H9 (cell line): ENCODE results near the gene SAC3D1. TPM values are rescaled to one million over a fixed set of nuclear protein-coding genes. Genes with fewer than 3 reads are reported as not detected.

Source experiments
- DNase-seq: peaks from one replicate; pipeline ENCODE4 v3.0.0-alpha.2; 2017
- H2AFZ ChIP-seq: one replicate; pipeline ENCODE4 v1.6.1; 2013; ENCODE audit warnings: mild to moderate bottlenecking, low read length, control low read depth, moderate library complexity
- H2AK5ac ChIP-seq: 2 replicates; pipeline ENCODE4 v1.6.1; 2013; ENCODE audit warnings: low read length, control low read depth, mixed read lengths; ENCODE audit not compliant: insufficient read length
- H2BK120ac ChIP-seq: one replicate; pipeline ENCODE4 v1.6.1; 2013; ENCODE audit warnings: low read depth, mild to moderate bottlenecking, low read length, control low read depth, inconsistent platforms; ENCODE audit not compliant: poor library complexity, severe bottlenecking
- H2BK12ac ChIP-seq: 2 replicates; pipeline ENCODE4 v1.6.1; 2013; ENCODE audit warnings: low read length, control low read depth, mixed read lengths, low read depth; ENCODE audit not compliant: insufficient read length
- H2BK15ac ChIP-seq: 2 replicates; pipeline ENCODE4 v1.6.1; 2013; ENCODE audit warnings: low read depth, low read length, control low read depth
- H2BK20ac ChIP-seq: one replicate; pipeline ENCODE4 v1.6.1; 2013; ENCODE audit warnings: low read depth, mild to moderate bottlenecking, low read length, control low read depth, inconsistent platforms; ENCODE audit not compliant: poor library complexity, severe bottlenecking
- H2BK5ac ChIP-seq: 2 replicates; pipeline ENCODE4 v1.6.1; 2013; ENCODE audit warnings: low read length, control low read depth, mixed read lengths; ENCODE audit not compliant: insufficient read length
- H3K14ac ChIP-seq: 2 replicates; pipeline ENCODE4 v1.6.1; 2013; ENCODE audit warnings: low read length, control low read depth; ENCODE audit not compliant: insufficient read depth
- H3K18ac ChIP-seq: 2 replicates; pipeline ENCODE4 v1.6.1; 2013; ENCODE audit warnings: low read depth, mild to moderate bottlenecking, mixed read lengths, low read length, control low read depth; ENCODE audit not compliant: insufficient read length
- H3K23ac ChIP-seq: 2 replicates; pipeline ENCODE4 v1.6.1; 2013; ENCODE audit warnings: low read length, control low read depth, mixed read lengths, low read depth; ENCODE audit not compliant: insufficient read length
- H3K23me2 ChIP-seq: 2 replicates; pipeline ENCODE4 v1.6.1; 2013; ENCODE audit warnings: low read depth, mild to moderate bottlenecking, mixed read lengths, low read length, control low read depth; ENCODE audit not compliant: insufficient read length, poor library complexity, severe bottlenecking
- H3K27ac ChIP-seq: 2 replicates; pipeline ENCODE4 v1.5.1; 2013; ENCODE audit warnings: low read length, control low read depth, mixed read lengths, low read depth; ENCODE audit not compliant: insufficient read length
- H3K27me3 ChIP-seq: 2 replicates; pipeline ENCODE4 v1.6.1; 2013; ENCODE audit warnings: low read length, control low read depth, inconsistent platforms; ENCODE audit not compliant: insufficient read depth
- H3K4ac ChIP-seq: 2 replicates; pipeline ENCODE4 v1.6.1; 2013; ENCODE audit warnings: low read depth, mild to moderate bottlenecking, control low read depth, inconsistent platforms, low read length, moderate library complexity
- H3K4me1 ChIP-seq: 2 replicates; pipeline ENCODE4 v1.6.1; 2013; ENCODE audit warnings: low read length, control low read depth, inconsistent platforms; ENCODE audit not compliant: insufficient read depth
- H3K4me2 ChIP-seq: 2 replicates; pipeline ENCODE4 v1.6.1; 2013; ENCODE audit warnings: low read length, control low read depth, mixed read lengths; ENCODE audit not compliant: insufficient read length, insufficient read depth
- H3K56ac ChIP-seq: 2 replicates; pipeline ENCODE4 v1.6.1; 2013; ENCODE audit warnings: low read depth, mild to moderate bottlenecking, mixed read lengths, low read length, control low read depth; ENCODE audit not compliant: insufficient read length
- H3K79me1 ChIP-seq: 2 replicates; pipeline ENCODE4 v1.6.1; 2013; ENCODE audit warnings: low read depth, mild to moderate bottlenecking, moderate library complexity, low read length, control low read depth, inconsistent platforms; ENCODE audit not compliant: insufficient read depth, poor library complexity, severe bottlenecking
- H3K79me2 ChIP-seq: 2 replicates; pipeline ENCODE4 v1.6.1; 2013; ENCODE audit warnings: low read length, control low read depth, inconsistent platforms; ENCODE audit not compliant: insufficient read depth
- H3K9ac ChIP-seq: 2 replicates; pipeline ENCODE4 v1.6.1; 2013; ENCODE audit warnings: low read length, control low read depth, mixed read lengths; ENCODE audit not compliant: insufficient read length; ENCODE audit errors: extremely low read depth
- H3K9me3 ChIP-seq: one replicate; pipeline ENCODE4 v1.6.1; 2013; ENCODE audit warnings: low read depth, low read length, inconsistent platforms; ENCODE audit not compliant: control insufficient read depth
- H3T11ph ChIP-seq: one replicate; pipeline ENCODE4 v1.6.1; 2013; ENCODE audit warnings: mild to moderate bottlenecking, low read length, control low read depth, inconsistent platforms
- H4K20me1 ChIP-seq: one replicate; pipeline ENCODE4 v1.6.1; 2013; ENCODE audit not compliant: control insufficient read depth, insufficient read length, insufficient read depth
- H4K5ac ChIP-seq: 2 replicates; pipeline ENCODE4 v1.6.1; 2013; ENCODE audit warnings: low read depth, mild to moderate bottlenecking, mixed read lengths, low read length, control low read depth; ENCODE audit not compliant: insufficient read length
- H4K8ac ChIP-seq: replicated peaks from 2 replicates; pipeline ENCODE4 v1.6.1; 2013; ENCODE audit warnings: low read length, control low read depth, mixed read lengths, low read depth; ENCODE audit not compliant: insufficient read length
- H4K91ac ChIP-seq: 2 replicates; pipeline ENCODE4 v1.6.1; 2013; ENCODE audit warnings: low read depth, mild to moderate bottlenecking, moderate library complexity, mixed read lengths, low read length, control low read depth; ENCODE audit not compliant: insufficient read length
- H3K27ac Mint-ChIP-seq, 3 experiments: 2 replicates in 2 of 3; 3 replicates in 1 of 3; pipeline ENCODE4 v1.8.0; 2020 to 2021; ENCODE audit warnings: mixed read lengths in 3 of 3, mild to moderate bottlenecking in 1 of 3, moderate library complexity in 1 of 3
- H3K27me3 Mint-ChIP-seq: 2 replicates; pipeline ENCODE4 v1.8.0; 2021; ENCODE audit warnings: low read depth, mild to moderate bottlenecking, moderate library complexity, mixed read lengths
- H3K36me3 Mint-ChIP-seq, 3 experiments: 2 replicates in 2 of 3; 3 replicates in 1 of 3; pipeline ENCODE4 v1.8.0; 2020 to 2021; ENCODE audit warnings: low read depth in 3 of 3, mixed read lengths in 3 of 3; ENCODE audit not compliant: insufficient read depth in 1 of 3
- H3K4me1 Mint-ChIP-seq, 2 experiments: 2 replicates each; pipeline ENCODE4 v1.8.0; 2020; ENCODE audit warnings: mixed read lengths in 2 of 2
- H3K4me3 Mint-ChIP-seq, 2 experiments: 2 replicates in 1 of 2; 3 replicates in 1 of 2; pipeline ENCODE4 v1.8.0; 2020 to 2021; ENCODE audit warnings: mild to moderate bottlenecking in 2 of 2, mixed read lengths in 2 of 2, moderate library complexity in 1 of 2
- H3K9me3 Mint-ChIP-seq, 2 experiments: 2 replicates in 1 of 2; 3 replicates in 1 of 2; pipeline ENCODE4 v1.8.0; 2020; ENCODE audit warnings: mild to moderate bottlenecking in 2 of 2, mixed read lengths in 2 of 2, moderate library complexity in 1 of 2
- WGBS: extraction: QIAGEN DNeasy Blood & Tissue Kit; methylation state at CpG from one replicate; pipeline ENCODE4 v1.1.7; 2013; ENCODE audit warnings: missing lambda C conversion rate, low lambda C conversion rate, mixed read lengths; ENCODE audit not compliant: insufficient read length; ENCODE audit errors: extremely low coverage; 5-methylcytosine and 5-hydroxymethylcytosine counted together
- total RNA-seq: library from RNA; stranded (reverse); gene quantifications from 2 replicates; pipeline ENCODE4 v1.2.1, GENCODE V29; 2021
- TF ChIP-seq, protein P1 (sequence below): fragments of 200-600 bp; sonication (generic); conservative IDR thresholded peaks from 3 replicates; pipeline ENCODE4 v1.8.0; 2021; ENCODE audit warnings: antibody characterized with exemption, mild to moderate bottlenecking

SAC3D1 gene
- total RNA-seq, 1 experiment from 2014 or later: 20.7 TPM

DNA sequence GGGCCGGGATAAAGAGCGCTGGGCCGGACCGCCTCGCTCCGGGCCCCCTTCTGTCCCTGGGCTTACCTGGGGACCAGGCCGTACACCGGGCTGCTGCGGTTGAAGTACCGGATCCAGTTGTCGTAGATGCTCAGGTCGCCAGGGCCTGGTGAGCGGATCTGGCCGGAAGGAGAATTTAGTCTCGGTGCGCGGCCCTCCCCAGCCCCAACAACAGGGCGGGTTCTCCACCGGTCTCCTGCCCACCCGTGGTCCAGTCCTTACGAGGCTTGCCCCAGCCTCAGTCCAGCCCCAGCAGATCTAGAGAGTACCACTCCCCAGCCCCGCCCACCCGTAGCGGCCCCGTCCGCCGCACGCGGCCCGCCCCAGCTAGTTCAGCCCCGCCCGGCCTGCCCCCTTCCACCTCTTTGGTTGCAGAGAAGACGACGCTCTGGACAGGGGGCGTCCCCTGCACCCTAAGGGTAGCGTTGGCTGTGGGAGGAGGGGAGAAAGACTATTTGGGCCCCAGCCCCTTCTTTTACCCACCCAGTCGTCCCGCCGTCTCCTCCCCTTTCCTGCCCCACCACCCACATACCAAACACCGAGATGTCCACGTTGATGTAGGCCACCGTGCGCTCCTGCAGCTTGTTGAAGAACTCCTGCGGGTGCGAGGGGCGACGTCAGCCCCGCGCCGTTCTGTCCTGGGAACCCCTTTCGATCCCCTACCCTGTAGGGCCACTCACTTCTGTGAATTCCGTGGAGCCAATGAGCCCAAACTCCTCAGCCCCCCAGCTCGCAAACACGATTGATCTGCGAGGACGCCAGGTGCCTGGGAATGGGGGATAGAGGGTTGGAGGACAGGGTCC lies 6.8 kb downstream of the SAC3D1 start:
- H3K9ac ChIP-seq: no peak overlapping the region
- no peaks in the 10 kb centered on the region for H3K27me3 Mint-ChIP-seq

More for the DNA sequence above, 6.8 kb downstream of the SAC3D1 start:
- Histone ChIP-seq H3K4me2 (peak overlapping the region; percentile 14), H3K18ac (no peak overlapping the region), H3K14ac (no peak overlapping the region), H3K23ac (no peak overlapping the region), H3K4me1 (no peaks in the 10 kb centered on the region), H3K79me1 (no peaks in the 10 kb centered on the region), H3K79me2 (no peaks in the 10 kb centered on the region), H3K27ac (no peak overlapping the region), H3T11ph (no peak overlapping the region), H2BK120ac (no peak overlapping the region), H2AFZ (no peak overlapping the region), H2BK12ac (no peak overlapping the region), H2BK20ac (no peak overlapping the region), H4K8ac (no peak overlapping the region), H2AK5ac (no peak overlapping the region), H3K9me3 (no peaks in the 10 kb centered on the region), H4K20me1 (no peaks in the 10 kb centered on the region), H2BK5ac (no peak overlapping the region), H3K23me2 (no peaks in the 10 kb centered on the region), H2BK15ac (no peak overlapping the region), H4K5ac (no peak overlapping the region), H3K56ac (no peak overlapping the region), H4K91ac (no peak overlapping the region), H3K4ac (no peak overlapping the region), H3K27me3 (no peaks in the 10 kb centered on the region)
- TF ChIP-seq, protein P1, sequence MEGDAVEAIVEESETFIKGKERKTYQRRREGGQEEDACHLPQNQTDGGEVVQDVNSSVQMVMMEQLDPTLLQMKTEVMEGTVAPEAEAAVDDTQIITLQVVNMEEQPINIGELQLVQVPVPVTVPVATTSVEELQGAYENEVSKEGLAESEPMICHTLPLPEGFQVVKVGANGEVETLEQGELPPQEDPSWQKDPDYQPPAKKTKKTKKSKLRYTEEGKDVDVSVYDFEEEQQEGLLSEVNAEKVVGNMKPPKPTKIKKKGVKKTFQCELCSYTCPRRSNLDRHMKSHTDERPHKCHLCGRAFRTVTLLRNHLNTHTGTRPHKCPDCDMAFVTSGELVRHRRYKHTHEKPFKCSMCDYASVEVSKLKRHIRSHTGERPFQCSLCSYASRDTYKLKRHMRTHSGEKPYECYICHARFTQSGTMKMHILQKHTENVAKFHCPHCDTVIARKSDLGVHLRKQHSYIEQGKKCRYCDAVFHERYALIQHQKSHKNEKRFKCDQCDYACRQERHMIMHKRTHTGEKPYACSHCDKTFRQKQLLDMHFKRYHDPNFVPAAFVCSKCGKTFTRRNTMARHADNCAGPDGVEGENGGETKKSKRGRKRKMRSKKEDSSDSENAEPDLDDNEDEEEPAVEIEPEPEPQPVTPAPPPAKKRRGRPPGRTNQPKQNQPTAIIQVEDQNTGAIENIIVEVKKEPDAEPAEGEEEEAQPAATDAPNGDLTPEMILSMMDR: no peak
- WGBS: no CpG with 5 or more reads among the region's 56 CpGs
- Mint-ChIP-seq H3K36me3 (peaks cover 5 to 25% (median 14%) of the 10 kb centered on the region in 3 experiments; a peak in 5 of 7 replicates), H3K27ac (no peak overlapping the region; a peak in 1 of 7 replicates), H3K9me3 (no peaks in the 10 kb centered on the region; a peak in 1 of 5 replicates), H3K4me1 (peaks cover 4 to 10% of the 10 kb centered on the region in 2 experiments), H3K4me3 (no peak overlapping the region; a peak in 1 of 5 replicates)
- DNase-seq: peak; percentile 48
